Activated T-cell treated with anti-CD3 and anti-CD28 coated beads, Interleukin-2, amount 50 U/mL, for 72 hours (primary cell): ENCODE results near the gene FHDC1. TPM values are rescaled to one million over a fixed set of nuclear protein-coding genes. Genes with fewer than 3 reads are reported as not detected.

ENCODE experiments used
- ATAC-seq, 2 donors: fragments of 150-1000 bp; cut with Tn5 transposase; replicated peaks in 1 of 2; 2 replicates each; pipeline ENCODE4 v1.10.0; 2021; ENCODE audit warnings: moderate library complexity in 2 of 2, mild to moderate bottlenecking in 1 of 2
- DNase-seq, 2 donors: peaks; one replicate each; pipeline ENCODE4 v3.0.0; 2021 to 2022; ENCODE audit warnings: mixed read lengths in 1 of 2
- H3K27ac Mint-ChIP-seq: one replicate; pipeline ENCODE4 v1.8.0; 2022; ENCODE audit warnings: mild to moderate bottlenecking, moderate library complexity, mixed read lengths
- H3K27me3 Mint-ChIP-seq: one replicate; pipeline ENCODE4 v1.8.0; 2022; ENCODE audit warnings: low read depth, mixed read lengths
- H3K36me3 Mint-ChIP-seq, 2 donors: one replicate each; pipeline ENCODE4 v1.8.0; 2022; ENCODE audit warnings: mixed read lengths in 2 of 2, mild to moderate bottlenecking in 1 of 2; ENCODE audit not compliant: insufficient read depth in 2 of 2
- H3K4me1 Mint-ChIP-seq: one replicate; pipeline ENCODE4 v1.8.0; 2022; ENCODE audit warnings: low read depth, mixed read lengths
- H3K4me3 Mint-ChIP-seq, 2 donors: one replicate each; pipeline ENCODE4 v1.8.0; 2022; ENCODE audit warnings: mild to moderate bottlenecking in 2 of 2, mixed read lengths in 2 of 2, moderate library complexity in 2 of 2
- H3K9me3 Mint-ChIP-seq, 2 donors: one replicate each; pipeline ENCODE4 v1.8.0; 2022; ENCODE audit warnings: mixed read lengths in 2 of 2
- total RNA-seq, 2 donors: library from RNA; stranded (reverse); gene quantifications; one replicate each; pipeline ENCODE4 v1.2.3, GENCODE V29; 2022

FHDC1 gene
- total RNA-seq, 2 donors from 2014 or later = 0.10 to 0.14 TPM

- Mint-ChIP-seq H3K4me3 (no peak overlapping the region), H3K36me3 (no peaks in the 10 kb centered on the region), H3K4me1 (no peaks in the 10 kb centered on the region), H3K27me3 (no peaks in the 10 kb centered on the region), H3K9me3 (no peaks in the 10 kb centered on the region), H3K27ac (no peak overlapping the region)
- ATAC-seq = no peak
- no peak for DNase-seq
These were observed 82.6 kb downstream of the FHDC1 start for GRCh38 chr4:153018684-153019083.

- no peak overlapping the region for H3K4me3 Mint-ChIP-seq
- H3K9me3 Mint-ChIP-seq = no peaks in the 10 kb centered on the region
- H3K4me1 Mint-ChIP-seq = peaks cover 11% of the 10 kb centered on the region
- no peaks in the 10 kb centered on the region for H3K27me3 Mint-ChIP-seq
- DNase-seq = no peak
- H3K36me3 Mint-ChIP-seq = no peaks in the 10 kb centered on the region
- no peak for ATAC-seq
- no peak overlapping the region for H3K27ac Mint-ChIP-seq
These were observed 83.8 kb downstream of the FHDC1 start for GRCh38 chr4:153019906-153020305.

DNA sequence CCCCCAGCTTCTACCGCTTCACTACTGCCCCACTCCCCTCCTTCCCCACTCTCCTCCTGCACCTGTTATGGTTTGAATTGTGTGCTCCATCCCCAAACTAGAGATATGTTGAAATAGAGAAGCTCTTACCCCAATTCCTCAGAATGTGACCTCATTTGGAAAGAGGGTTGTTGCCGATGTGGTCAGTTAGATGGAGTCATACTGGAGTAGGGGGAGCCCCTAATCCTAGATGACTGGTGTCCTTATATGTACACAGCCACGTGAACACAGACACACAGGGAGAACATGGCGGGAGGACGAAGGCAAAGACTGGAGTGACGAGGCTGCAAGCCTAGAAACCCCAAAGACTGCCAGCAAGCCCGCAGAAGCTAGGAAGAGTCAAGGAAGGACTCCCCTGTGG is 84.3 kb downstream of the FHDC1 start:
- no peak for ATAC-seq
- Mint-ChIP-seq H3K27ac (no peak overlapping the region), H3K4me1 (peaks cover 12% of the 10 kb centered on the region)

GRCh38 chr4:153021276-153021675 is 85.2 kb downstream of the FHDC1 start:
- ATAC-seq = no peak
- H3K36me3 Mint-ChIP-seq = no peaks in the 10 kb centered on the region
- no peaks in the 10 kb centered on the region for H3K27me3 Mint-ChIP-seq

More for the DNA sequence above, 84.3 kb downstream of the FHDC1 start:
- H3K9me3 Mint-ChIP-seq = no peaks in the 10 kb centered on the region
- H3K4me3 Mint-ChIP-seq = no peak overlapping the region
- H3K27me3 Mint-ChIP-seq = no peaks in the 10 kb centered on the region
- DNase-seq = no peak
- H3K36me3 Mint-ChIP-seq = no peaks in the 10 kb centered on the region

DNA sequence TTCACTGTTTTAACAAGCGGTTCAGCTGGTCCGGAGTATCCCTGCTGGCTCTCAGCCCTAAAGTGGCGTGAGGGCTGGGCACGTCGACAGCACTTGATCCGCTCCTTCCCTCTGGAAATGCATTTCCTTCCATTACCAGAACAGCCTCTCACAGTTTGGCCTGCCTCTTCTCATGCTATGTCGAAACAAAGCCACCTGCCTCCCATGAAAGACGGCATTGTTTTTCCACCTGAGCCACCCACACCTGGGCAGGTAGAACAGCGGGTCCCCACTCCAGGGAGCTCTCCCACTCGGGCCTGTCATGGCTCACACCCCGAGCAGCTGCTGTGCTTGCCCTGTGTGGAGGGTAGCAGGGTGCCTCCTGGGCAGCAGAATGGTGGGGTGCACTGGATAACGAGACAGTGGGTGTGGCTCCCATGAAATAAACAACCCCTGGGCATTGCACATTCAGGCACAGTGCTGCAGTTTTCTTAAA is 86.2 kb downstream of the FHDC1 start:
- Mint-ChIP-seq H3K36me3 (no peaks in the 10 kb centered on the region), H3K27ac (no peak overlapping the region), H3K27me3 (no peaks in the 10 kb centered on the region), H3K9me3 (no peaks in the 10 kb centered on the region), H3K4me3 (no peak overlapping the region), H3K4me1 (peaks cover 12% of the 10 kb centered on the region)
- DNase-seq (no peak), ATAC-seq (no peak)

More at GRCh38 chr4:153021276-153021675, 85.2 kb downstream of the FHDC1 start:
- no peak for DNase-seq
- no peak overlapping the region for H3K27ac Mint-ChIP-seq
- no peaks in the 10 kb centered on the region for H3K9me3 Mint-ChIP-seq
- H3K4me1 Mint-ChIP-seq = peaks cover 12% of the 10 kb centered on the region
- H3K4me3 Mint-ChIP-seq = no peak overlapping the region

GRCh38 chr4:153023139-153023538 is 87.0 kb downstream of the FHDC1 start:
- Mint-ChIP-seq H3K27ac (no peak overlapping the region), H3K27me3 (no peaks in the 10 kb centered on the region), H3K4me3 (no peak overlapping the region), H3K9me3 (no peaks in the 10 kb centered on the region), H3K4me1 (peaks cover 12% of the 10 kb centered on the region), H3K36me3 (no peaks in the 10 kb centered on the region)
- ATAC-seq = no peak
- no peak for DNase-seq

DNA sequence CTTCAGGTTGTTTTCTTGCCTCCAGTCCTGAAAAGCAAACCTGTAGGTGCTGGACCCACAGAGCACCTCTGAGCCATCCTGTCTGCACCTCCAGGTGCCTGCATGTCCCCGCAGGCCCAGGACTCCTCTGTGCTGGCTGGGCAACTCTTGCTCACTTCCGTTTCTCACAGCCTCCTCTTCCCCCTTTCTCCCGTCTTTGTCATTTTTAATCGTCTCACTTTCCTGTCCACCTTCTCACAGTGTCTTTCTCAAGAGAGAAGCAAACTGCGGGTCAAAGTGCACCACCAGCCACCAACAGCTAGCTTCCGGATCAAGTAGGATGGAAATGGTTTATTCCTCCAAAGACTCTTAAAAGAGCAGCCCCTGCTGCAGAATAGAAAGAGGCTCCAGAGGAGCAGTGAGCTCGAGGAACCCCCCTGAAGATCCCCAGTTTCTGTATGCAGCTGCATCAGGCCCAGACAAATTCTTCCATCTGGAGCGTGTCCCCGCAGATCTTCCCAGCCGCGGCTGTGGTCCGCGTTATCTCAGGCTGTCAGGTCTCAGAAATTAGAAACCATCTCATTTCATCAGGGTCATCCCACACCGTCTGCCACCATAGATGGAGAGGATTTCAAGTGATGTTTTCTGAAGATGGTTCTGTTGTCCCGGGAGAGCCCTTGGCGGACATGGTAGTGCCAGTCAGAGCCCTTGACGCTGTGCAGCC is 87.7 kb downstream of the FHDC1 start:
- peaks cover 0 to under 1% of the 10 kb centered on the region in 2 donors for H3K9me3 Mint-ChIP-seq
- peaks cover 12% of the 10 kb centered on the region for H3K4me1 Mint-ChIP-seq
- H3K36me3 Mint-ChIP-seq = peaks cover under 1 to 3% of the 10 kb centered on the region in 2 donors
- no peak overlapping the region for H3K27ac Mint-ChIP-seq
- no peak overlapping the region for H3K4me3 Mint-ChIP-seq
- no peaks in the 10 kb centered on the region for H3K27me3 Mint-ChIP-seq
- DNase-seq (no peak), ATAC-seq (no peak)

- Mint-ChIP-seq H3K36me3 (peaks cover 6 to 10% of the 10 kb centered on the region in 2 donors), H3K9me3 (peaks cover 4 to 6% of the 10 kb centered on the region in 2 donors), H3K4me3 (no peak overlapping the region), H3K4me1 (peaks cover 12% of the 10 kb centered on the region), H3K27ac (no peak overlapping the region), H3K27me3 (no peaks in the 10 kb centered on the region)
- DNase-seq (no peak), ATAC-seq (no peak)
These were observed 88.3 kb downstream of the FHDC1 start for GRCh38 chr4:153024466-153024865.

GRCh38 chr4:153025406-153025805 is 89.3 kb downstream of the FHDC1 start:
- ATAC-seq = no peak
- Mint-ChIP-seq H3K4me3 (no peak overlapping the region), H3K27ac (no peak overlapping the region), H3K4me1 (peaks cover 12% of the 10 kb centered on the region), H3K27me3 (no peaks in the 10 kb centered on the region), H3K9me3 (peaks cover 12% of the 10 kb centered on the region in 2 donors), H3K36me3 (peaks cover 11 to 16% of the 10 kb centered on the region in 2 donors)
- DNase-seq = no peak

- H3K36me3 Mint-ChIP-seq = peaks cover 11 to 16% of the 10 kb centered on the region in 2 donors
- H3K27ac Mint-ChIP-seq = no peak overlapping the region
- H3K4me1 Mint-ChIP-seq = peaks cover 12% of the 10 kb centered on the region
- DNase-seq = no peak
- H3K4me3 Mint-ChIP-seq = no peak overlapping the region
- no peaks in the 10 kb centered on the region for H3K27me3 Mint-ChIP-seq
- ATAC-seq = no peak
- peaks cover 12 to 13% of the 10 kb centered on the region in 2 donors for H3K9me3 Mint-ChIP-seq
These were observed 90.6 kb downstream of the FHDC1 start for GRCh38 chr4:153026591-153027346.

GRCh38 chr4:153027866-153028265 is 91.7 kb downstream of the FHDC1 start:
- peaks cover 11 to 16% of the 10 kb centered on the region in 2 donors for H3K36me3 Mint-ChIP-seq
- H3K9me3 Mint-ChIP-seq = peaks cover 12 to 13% of the 10 kb centered on the region in 2 donors
- no peak overlapping the region for H3K27ac Mint-ChIP-seq
- DNase-seq (no peak), ATAC-seq (no peak)
- H3K27me3 Mint-ChIP-seq = no peaks in the 10 kb centered on the region
- H3K4me1 Mint-ChIP-seq = peaks cover 12% of the 10 kb centered on the region
- no peak overlapping the region for H3K4me3 Mint-ChIP-seq

GRCh38 chr4:153028535-153028934 is 92.4 kb downstream of the FHDC1 start:
- no peak for ATAC-seq
- no peaks in the 10 kb centered on the region for H3K27me3 Mint-ChIP-seq
- H3K4me1 Mint-ChIP-seq = peaks cover 12% of the 10 kb centered on the region
- no peak overlapping the region for H3K4me3 Mint-ChIP-seq
- no peak for DNase-seq
- H3K36me3 Mint-ChIP-seq = peaks cover 11 to 16% of the 10 kb centered on the region in 2 donors
- H3K9me3 Mint-ChIP-seq = peaks cover 12 to 13% of the 10 kb centered on the region in 2 donors
- no peak overlapping the region for H3K27ac Mint-ChIP-seq
